HFFc6 (cell line): ENCODE measurements around the gene KRT15. TPM values are rescaled to one million over a fixed set of nuclear protein-coding genes. Genes with fewer than 3 reads are reported as not detected.

Experiments used
- DNase-seq: peaks from one replicate; pipeline ENCODE4 v3.0.0-alpha.2; 2018
- H3K27ac Mint-ChIP-seq: 2 replicates; pipeline ENCODE4 v1.8.0; 2020; ENCODE audit warnings: mild to moderate bottlenecking, mixed read lengths
- H3K27me3 Mint-ChIP-seq: 2 replicates; pipeline ENCODE4 v1.8.0; 2021; ENCODE audit warnings: mild to moderate bottlenecking, moderate library complexity, mixed read lengths; ENCODE audit not compliant: insufficient read depth
- H3K36me3 Mint-ChIP-seq: 2 replicates; pipeline ENCODE4 v1.8.0; 2021; ENCODE audit warnings: low read depth, mixed read lengths
- H3K4me1 Mint-ChIP-seq: 2 replicates; pipeline ENCODE4 v1.8.0; 2020; ENCODE audit warnings: low read depth, mixed read lengths
- H3K4me3 Mint-ChIP-seq: 2 replicates; pipeline ENCODE4 v1.8.0; 2020; ENCODE audit warnings: mild to moderate bottlenecking, moderate library complexity, mixed read lengths
- H3K9me3 Mint-ChIP-seq: 2 replicates; pipeline ENCODE4 v1.8.0; 2020; ENCODE audit warnings: mild to moderate bottlenecking, mixed read lengths
- CTCF ChIP-seq: fragments of 200-600 bp; sonication (generic); IDR thresholded peaks from 2 replicates; pipeline ENCODE4 v1.5.0; 2021; ENCODE audit warnings: antibody characterized with exemption, mild to moderate bottlenecking
- total RNA-seq, 6 experiments: library from RNA; stranded (reverse); fragmentation: NEBNext Ultra II Directional; extraction: Animal tissue kit (Norgen Biotek cat#: 25700); gene quantifications; 2 replicates in 1 of 6; 3 replicates in 5 of 6; pipeline ENCODE4 v1.2.3, GENCODE V29; 2021

KRT15 gene
- total RNA-seq, 6 experiments from 2014 or later = 5.0 to 8.6 (median 6.9) TPM

- Mint-ChIP-seq H3K9me3 (no peaks in the 10 kb centered on the region), H3K27me3 (no peaks in the 10 kb centered on the region), H3K27ac (peak overlapping the region; percentile 14; the same call in 1 of the 2 replicates), H3K4me3 (no peak overlapping the region), H3K36me3 (no peaks in the 10 kb centered on the region), H3K4me1 (peaks cover 45% of the 10 kb centered on the region)
- no peak for DNase-seq
- TF ChIP-seq CTCF = no peak
Measured at GRCh38 chr17:41523225-41523593, 4.5 kb upstream of the KRT15 start.

GRCh38 chr17:41522301-41523224 lies 3.9 kb upstream of the KRT15 start:
- Mint-ChIP-seq H3K9me3 (no peaks in the 10 kb centered on the region), H3K27me3 (no peaks in the 10 kb centered on the region; the same call in 1 of the 2 replicates), H3K4me3 (no peak overlapping the region), H3K36me3 (no peaks in the 10 kb centered on the region), H3K4me1 (peaks cover 44% of the 10 kb centered on the region), H3K27ac (peak overlapping the region; percentile 92)
- DNase-seq = no peak
- TF ChIP-seq CTCF = no peak

- peaks cover 44% of the 10 kb centered on the region for H3K4me1 Mint-ChIP-seq
- peaks cover 1% of the 10 kb centered on the region for H3K27me3 Mint-ChIP-seq
- peak overlapping the region; percentile 53 for H3K4me3 Mint-ChIP-seq
- H3K27ac Mint-ChIP-seq = peak overlapping the region; percentile 92
- H3K36me3 Mint-ChIP-seq = no peaks in the 10 kb centered on the region
- TF ChIP-seq CTCF = peak; percentile 40
- no peaks in the 10 kb centered on the region for H3K9me3 Mint-ChIP-seq
- DNase-seq = peak; percentile 87
Measured at GRCh38 chr17:41521574-41522261, 3.0 kb upstream of the KRT15 start.

GRCh38 chr17:41520821-41521521 lies 2.3 kb upstream of the KRT15 start:
- no peaks in the 10 kb centered on the region for H3K9me3 Mint-ChIP-seq
- H3K27ac Mint-ChIP-seq = peak overlapping the region; percentile 92
- TF ChIP-seq CTCF = no peak
- H3K36me3 Mint-ChIP-seq = no peaks in the 10 kb centered on the region
- no peak for DNase-seq
- H3K4me1 Mint-ChIP-seq = peaks cover 44% of the 10 kb centered on the region
- H3K4me3 Mint-ChIP-seq = peak overlapping the region; percentile 53; the same call in 1 of the 2 replicates
- peaks cover 1% of the 10 kb centered on the region for H3K27me3 Mint-ChIP-seq

GRCh38 chr17:41519501-41520224 lies 973 bp upstream of the KRT15 start:
- peaks cover 1% of the 10 kb centered on the region for H3K27me3 Mint-ChIP-seq
- H3K27ac Mint-ChIP-seq = no peak overlapping the region; the same call in 1 of the 2 replicates
- H3K9me3 Mint-ChIP-seq = no peaks in the 10 kb centered on the region
- H3K36me3 Mint-ChIP-seq = no peaks in the 10 kb centered on the region
- no peak for TF ChIP-seq CTCF
- H3K4me3 Mint-ChIP-seq = no peak overlapping the region
- peaks cover 44% of the 10 kb centered on the region for H3K4me1 Mint-ChIP-seq
- no peak for DNase-seq
